ENCODE data around the gene MBNL2. TPM values are rescaled to one million over a fixed set of nuclear protein-coding genes. Genes with fewer than 3 reads are reported as not detected.

MBNL2 gene
- total and polyA plus RNA-seq, 4 donors = 13.3 to 108 (median 39.3) TPM

DNA sequence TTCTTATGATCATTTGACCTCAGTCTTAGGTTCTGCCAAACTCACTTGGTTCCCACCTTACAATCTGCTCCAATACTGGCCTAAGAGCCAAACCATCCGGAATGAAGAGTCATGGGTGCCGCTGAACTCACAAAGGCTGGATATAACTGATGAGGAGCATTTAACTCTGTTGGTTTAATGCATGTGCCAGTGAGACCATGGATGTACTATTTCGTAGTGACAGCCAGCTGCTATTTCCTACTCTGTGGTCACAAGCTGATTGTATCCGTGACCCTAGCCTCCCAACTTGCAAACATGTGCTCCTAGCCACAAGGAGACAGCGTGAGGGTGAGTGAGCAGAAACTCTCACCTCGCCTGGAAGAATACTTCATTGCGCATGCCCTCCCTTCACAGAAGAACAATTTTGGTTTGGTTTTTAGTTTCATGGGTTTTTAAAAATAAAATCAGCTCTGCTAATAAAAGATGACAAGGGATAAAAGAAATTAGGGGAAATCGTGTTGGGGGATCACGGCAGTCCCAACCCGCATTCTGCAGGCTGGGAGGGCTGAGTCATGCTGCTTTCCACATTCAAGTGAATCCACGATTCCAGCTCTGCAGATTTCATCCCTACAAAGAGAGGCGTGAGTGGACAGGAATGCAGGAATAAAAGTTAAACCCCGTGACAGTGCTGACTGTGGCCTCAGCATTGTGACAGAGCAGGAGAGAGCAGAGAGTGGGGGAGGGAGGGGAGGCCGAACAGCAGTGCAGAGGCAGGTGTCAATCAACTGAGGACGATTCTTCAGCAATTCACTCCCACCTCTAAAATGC lies 145.1 kb downstream of the MBNL2 start:
- Histone ChIP-seq H3K9me3 (ENCODE audit: control insufficient read depth in 4 of 4, insufficient read depth in 3 of 4, low read length in 3 of 4) (no peaks in the 10 kb centered on the region), H3K27ac (ENCODE audit: low read depth in 1 of 2, low read length in 1 of 2) (peak overlapping the region in 1 of 2 donors; percentile 54), H3K9ac (ENCODE audit: insufficient read depth in 1 of 2, low read length in 2 of 2) (no peak overlapping the region), H3K27me3 (ENCODE audit: control insufficient read depth in 3 of 3, insufficient read depth in 3 of 3, low read length in 2 of 3) (no peaks in the 10 kb centered on the region), H3K4me1 (ENCODE audit: control insufficient read depth in 5 of 5, insufficient read depth in 5 of 5, low read length in 5 of 5) (peaks cover 0 to 10% (median 3%) of the 10 kb centered on the region in 5 donors), H3K36me3 (ENCODE audit: control insufficient read depth in 4 of 4, insufficient read depth in 4 of 4, low read length in 4 of 4) (peaks cover 0 to 64% (median 35%) of the 10 kb centered on the region in 4 donors), H3K4me3 (no peak overlapping the region)
- no peak for DNase-seq
- 50 to 58% methylated on average over 15 of the region's 15 CpGs for WGBS, 2 donors
- peak; percentile 54 for ATAC-seq (ENCODE audit: insufficient read depth, low FRiP score)
- no peak for TF ChIP-seq CTCF (IDR thresholded peaks at IDR 0.05; ENCODE audit: control extremely low read depth, extremely low read depth)

DNA sequence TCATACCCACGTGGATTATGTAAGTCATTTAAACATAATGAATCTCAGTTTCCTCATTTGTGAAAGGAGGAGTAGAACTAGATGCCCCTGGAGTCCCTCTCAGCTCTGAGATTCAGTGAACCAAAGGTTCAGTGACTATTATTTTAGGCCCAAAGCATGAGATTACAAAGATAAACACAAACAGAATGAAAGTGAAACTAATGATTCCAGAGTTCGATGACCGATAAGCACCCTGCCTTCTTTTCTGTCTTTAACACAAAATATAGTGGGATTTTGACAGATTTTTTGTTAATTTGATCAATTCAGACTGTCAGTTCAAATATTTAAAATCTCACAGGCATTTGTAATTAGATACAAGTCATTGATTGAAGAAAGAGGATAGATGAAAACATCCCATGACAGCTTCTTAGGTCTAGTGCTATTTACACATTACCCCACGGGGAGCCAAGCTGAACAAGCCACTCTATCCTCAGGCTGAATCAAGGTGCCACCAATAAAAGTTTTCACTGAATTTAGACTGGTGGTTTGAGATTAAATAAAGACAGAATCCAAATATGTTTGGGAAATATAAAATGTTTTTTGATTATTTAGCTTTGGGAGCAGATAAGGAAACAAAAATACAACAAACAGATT lies 147.2 kb downstream of the MBNL2 start:
- Histone ChIP-seq H3K4me3 (no peak overlapping the region), H3K27me3 (ENCODE audit: control insufficient read depth in 3 of 3, insufficient read depth in 3 of 3, low read length in 2 of 3) (no peaks in the 10 kb centered on the region), H3K36me3 (ENCODE audit: control insufficient read depth in 4 of 4, insufficient read depth in 4 of 4, low read length in 4 of 4) (peaks cover 2 to 45% (median 20%) of the 10 kb centered on the region in 4 donors), H3K27ac (ENCODE audit: low read depth in 1 of 2, low read length in 1 of 2) (no peak overlapping the region), H3K9me3 (ENCODE audit: control insufficient read depth in 4 of 4, insufficient read depth in 3 of 4, low read length in 3 of 4) (no peaks in the 10 kb centered on the region), H3K4me1 (ENCODE audit: control insufficient read depth in 5 of 5, insufficient read depth in 5 of 5, low read length in 5 of 5) (peaks cover 0 to 9% (median 5%) of the 10 kb centered on the region in 5 donors), H3K9ac (ENCODE audit: insufficient read depth in 1 of 2, low read length in 2 of 2) (peak overlapping the region in 1 of 2 donors; percentile 16)
- ATAC-seq (ENCODE audit: insufficient read depth, low FRiP score) (no peak), DNase-seq (peak in 2 of 3 donors; percentile 39 to 55)
- no peak for TF ChIP-seq CTCF (IDR thresholded peaks at IDR 0.05; ENCODE audit: control extremely low read depth, extremely low read depth)
- 4 to 18% methylated on average over 4 of the region's 4 CpGs for WGBS, 2 donors

- H3K27ac ChIP-seq (ENCODE audit: low read depth in 1 of 2, low read length in 1 of 2) = no peak overlapping the region
These were observed 149.5 kb downstream of the MBNL2 start for GRCh38 chr13:97371486-97372109.

More at GRCh38 chr13:97371486-97372109, 149.5 kb downstream of the MBNL2 start:
- ATAC-seq (ENCODE audit: insufficient read depth, low FRiP score) = no peak
- H3K9ac ChIP-seq (ENCODE audit: insufficient read depth in 1 of 2, low read length in 2 of 2) = no peak overlapping the region
- H3K9me3 ChIP-seq (ENCODE audit: control insufficient read depth in 4 of 4, insufficient read depth in 3 of 4, low read length in 3 of 4) = peaks cover 0 to 3% (median 0%) of the 10 kb centered on the region in 4 donors
- no peaks in the 10 kb centered on the region for H3K27me3 ChIP-seq (ENCODE audit: control insufficient read depth in 3 of 3, insufficient read depth in 3 of 3, low read length in 2 of 3)
- no peak overlapping the region for H3K4me3 ChIP-seq
- TF ChIP-seq CTCF (IDR thresholded peaks at IDR 0.05; ENCODE audit: control extremely low read depth, extremely low read depth) = no peak
- 95 to 98% methylated on average over 7 of the region's 7 CpGs for WGBS, 2 donors
- H3K36me3 ChIP-seq (ENCODE audit: control insufficient read depth in 4 of 4, insufficient read depth in 4 of 4, low read length in 4 of 4) = peaks cover 12 to 47% (median 20%) of the 10 kb centered on the region in 4 donors
- H3K4me1 ChIP-seq (ENCODE audit: control insufficient read depth in 5 of 5, insufficient read depth in 5 of 5, low read length in 5 of 5) = peaks cover 0 to 9% (median 5%) of the 10 kb centered on the region in 5 donors
- DNase-seq = no peak
